GM08714 (cell line): ENCODE data around the gene RNLS.
"Not testable (repeated sequence)": the region's sequence is repeated elsewhere in the genome, so short reads cannot be mapped to it uniquely, and the experiment has no call there.

ENCODE experiments used
- H3K4me3 ChIP-seq: fragments of 200-500 bp; sonication (Bioruptor generic); 2 replicates; pipeline ENCODE4 v1.5.1; 2014; ENCODE audit warnings: mild to moderate bottlenecking, low read length, inconsistent platforms
- ZNF274 ChIP-seq: IDR thresholded peaks from 2 replicates; pipeline ENCODE4 v1.6.1; 2012; ENCODE audit warnings: mild to moderate bottlenecking, low read depth, low read length

Gene RNLS

GRCh38 chr10:88490231-88490980, 92.7 kb downstream of the RNLS start:
- TF ChIP-seq ZNF274 = no peak
- H3K4me3 ChIP-seq = no peak overlapping the region

DNA sequence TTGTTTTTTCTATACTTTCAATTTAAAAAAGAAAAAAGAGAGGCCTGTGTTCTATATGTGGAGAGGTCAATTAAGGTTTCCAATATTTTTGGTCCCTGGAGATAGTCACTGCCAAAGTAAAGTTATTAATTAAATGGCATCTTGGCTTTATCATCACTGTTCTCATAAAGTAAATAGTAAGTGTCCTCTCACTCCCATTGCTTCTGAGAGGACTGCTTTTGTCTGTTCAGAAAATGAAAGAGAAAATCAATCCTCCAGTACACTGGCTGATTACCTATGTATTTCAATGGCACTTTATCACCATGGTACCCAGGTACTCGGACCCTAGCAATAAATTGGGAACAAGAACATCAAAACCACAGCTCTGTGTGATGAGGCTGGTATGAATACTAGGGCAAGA, 94.0 kb downstream of the RNLS start:
- TF ChIP-seq ZNF274 = no peak
- H3K4me3 ChIP-seq = no peak overlapping the region

GRCh38 chr10:88486816-88487215, 96.3 kb downstream of the RNLS start:
- not testable (repeated sequence) for H3K4me3 ChIP-seq

GRCh38 chr10:88482220-88482619, 100.9 kb downstream of the RNLS start:
- H3K4me3 ChIP-seq = no peak overlapping the region
- TF ChIP-seq ZNF274 = no peak

DNA sequence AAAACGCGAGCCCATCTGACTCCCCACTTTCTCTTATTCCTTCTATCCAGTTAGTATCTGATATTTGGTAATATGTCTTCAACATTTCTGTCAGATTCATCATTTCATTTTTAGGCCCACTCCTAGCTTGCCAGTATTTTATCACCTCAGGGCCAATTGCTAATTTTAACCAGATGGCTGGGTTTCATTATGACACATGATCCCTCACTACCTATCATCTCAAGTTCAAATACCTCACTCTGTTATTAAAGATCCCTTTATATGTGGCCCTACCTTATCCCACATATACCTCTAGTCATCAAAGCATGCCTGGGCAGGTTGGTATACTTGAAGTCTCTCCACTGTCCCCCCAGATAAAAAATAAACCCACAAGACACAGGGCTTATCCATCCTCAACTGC, 104.9 kb downstream of the RNLS start:
- TF ChIP-seq ZNF274 = no peak

DNA sequence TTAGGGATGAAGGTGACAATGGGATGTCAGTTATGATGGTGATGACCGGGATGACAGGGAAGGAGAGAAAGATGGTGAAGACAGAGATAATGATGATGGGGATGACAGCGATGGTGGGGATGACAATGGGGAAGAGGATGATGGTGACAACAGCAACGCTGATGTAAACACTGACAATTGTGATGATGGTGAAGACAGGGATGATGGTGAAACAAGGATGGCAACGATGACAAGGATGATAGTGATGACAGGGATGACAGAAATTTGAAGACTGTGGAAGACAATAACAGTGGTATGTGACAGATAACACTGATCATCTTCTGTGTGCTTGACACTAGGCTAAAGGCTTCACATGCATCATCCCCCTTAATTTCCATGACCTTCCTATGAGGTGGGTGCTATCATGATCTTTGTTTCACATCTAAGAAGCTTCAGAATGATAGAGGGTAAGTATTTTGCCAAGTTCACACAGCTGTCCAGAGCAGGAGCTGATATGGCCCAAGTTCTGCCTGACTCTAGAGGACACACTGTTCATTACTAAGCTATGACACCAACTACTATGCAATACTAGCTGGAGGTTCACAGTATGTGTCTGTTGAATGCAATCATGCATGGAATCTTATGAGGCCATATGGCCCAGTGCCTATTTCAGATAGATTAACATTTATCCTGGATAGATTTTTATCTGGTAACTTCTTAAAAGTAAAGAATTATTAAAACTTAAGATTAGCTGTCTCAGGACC, 105.6 kb downstream of the RNLS start:
- H3K4me3 ChIP-seq = no peak overlapping the region
- TF ChIP-seq ZNF274 = no peak

More for the DNA sequence above, 104.9 kb downstream of the RNLS start:
- no peak overlapping the region for H3K4me3 ChIP-seq

DNA sequence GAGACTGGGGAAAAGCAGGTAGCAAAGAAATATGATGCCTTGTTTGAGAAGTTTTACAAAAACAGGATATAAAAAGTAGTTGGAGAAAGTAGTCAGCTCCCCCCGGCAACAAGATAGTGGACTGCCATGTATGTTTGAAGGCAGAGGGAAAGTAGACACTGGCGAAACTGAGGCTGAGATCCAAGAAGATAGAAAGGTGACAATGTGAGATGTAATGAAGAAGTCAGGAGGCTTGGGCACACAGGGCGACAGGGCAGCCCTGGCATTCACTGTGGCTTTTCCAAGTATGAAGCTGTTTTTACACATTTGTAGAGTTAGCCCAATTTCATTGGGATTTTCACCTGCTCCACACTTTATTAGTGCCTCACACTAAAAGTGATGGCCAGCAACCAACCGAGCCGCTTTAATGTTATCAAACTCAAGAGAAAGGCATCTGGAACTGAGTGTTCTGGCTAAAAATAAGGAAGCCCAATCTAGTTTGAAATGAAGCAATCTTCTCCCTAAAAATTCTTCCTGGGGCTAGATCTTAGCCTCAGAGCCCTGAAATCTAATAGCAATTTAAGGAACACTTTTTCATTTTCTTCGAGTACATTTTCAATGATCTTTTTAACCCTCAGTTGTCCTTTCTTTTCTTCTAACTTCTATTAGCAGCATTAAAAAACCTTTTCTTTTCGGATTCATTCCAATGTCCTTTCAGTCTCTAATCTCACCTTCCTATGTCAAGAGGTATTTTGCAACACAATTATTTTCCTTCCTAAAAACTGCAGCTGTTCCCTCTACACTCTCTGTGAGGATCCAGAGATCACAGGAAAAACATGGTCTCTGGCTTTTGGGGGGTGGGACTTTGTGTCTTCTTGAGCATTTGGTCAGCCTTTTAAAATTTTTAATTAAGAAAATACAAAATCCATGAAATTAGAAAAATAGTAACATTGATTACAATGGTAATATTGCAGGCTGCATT, 108.0 kb downstream of the RNLS start:
- no peak for TF ChIP-seq ZNF274
- no peak overlapping the region for H3K4me3 ChIP-seq

DNA sequence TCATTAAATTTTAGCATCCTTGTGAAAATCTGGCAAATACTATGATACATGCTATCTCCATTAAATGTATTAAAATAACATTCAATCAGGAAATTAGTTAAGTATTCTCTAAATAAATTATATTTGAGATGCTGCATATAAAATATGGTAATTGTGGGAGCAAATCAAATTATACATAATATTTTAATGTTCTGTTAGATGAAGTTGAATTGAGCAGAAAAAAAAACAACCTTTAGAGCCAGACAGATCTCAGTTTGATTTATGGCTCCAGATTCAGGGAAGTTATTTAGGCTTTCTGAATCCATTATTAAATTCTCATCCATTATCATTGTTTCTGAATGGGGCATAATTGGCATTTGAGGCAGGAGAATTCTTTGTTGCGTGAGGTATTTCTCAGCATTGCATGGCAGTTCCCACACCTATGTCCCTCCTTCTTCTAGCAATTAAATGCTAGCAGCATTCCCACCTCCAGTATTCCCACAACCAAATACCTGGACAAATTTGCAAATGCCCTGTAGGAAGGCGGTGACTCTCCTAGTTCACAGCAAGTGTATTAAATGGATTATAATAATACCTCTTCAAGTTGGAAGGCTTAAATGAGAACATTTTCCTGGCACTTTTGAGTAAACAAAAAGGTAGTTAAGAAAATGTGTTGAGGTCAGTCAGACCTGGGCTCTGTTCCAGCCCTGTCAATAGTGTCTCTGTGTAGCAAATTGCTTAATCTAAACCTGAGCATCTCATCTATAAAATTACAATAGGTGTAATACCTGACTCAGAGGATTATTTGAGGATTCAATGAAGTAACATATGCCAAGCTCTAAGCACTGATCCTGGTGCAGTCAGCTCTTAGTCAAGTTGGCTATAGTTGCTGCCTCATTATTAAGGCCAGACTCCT, 108.9 kb downstream of the RNLS start:
- no peak for TF ChIP-seq ZNF274
- H3K4me3 ChIP-seq = no peak overlapping the region

DNA sequence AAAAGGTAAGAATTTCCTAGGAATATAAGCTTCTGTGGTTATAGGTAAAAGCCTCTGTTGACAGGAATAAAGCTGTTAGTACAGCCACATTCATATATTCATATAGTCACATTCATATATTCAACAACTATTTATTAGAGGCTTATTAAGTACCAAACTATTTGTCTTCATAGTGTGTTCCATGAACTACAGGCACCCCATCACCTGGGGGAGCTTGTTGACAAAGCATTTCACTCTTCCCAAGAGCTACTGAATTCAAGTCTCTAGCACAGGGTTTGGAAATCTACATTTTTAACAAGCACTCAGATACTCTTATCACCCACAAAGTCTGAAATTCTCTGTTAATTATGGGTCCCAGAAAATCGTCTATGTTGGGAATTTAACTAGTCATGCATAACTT, 110.6 kb downstream of the RNLS start:
- no peak for TF ChIP-seq ZNF274
- no peak overlapping the region for H3K4me3 ChIP-seq

- no peak for TF ChIP-seq ZNF274
- no peak overlapping the region for H3K4me3 ChIP-seq
Measured at GRCh38 chr10:88471899-88472298, 111.2 kb downstream of the RNLS start.

DNA sequence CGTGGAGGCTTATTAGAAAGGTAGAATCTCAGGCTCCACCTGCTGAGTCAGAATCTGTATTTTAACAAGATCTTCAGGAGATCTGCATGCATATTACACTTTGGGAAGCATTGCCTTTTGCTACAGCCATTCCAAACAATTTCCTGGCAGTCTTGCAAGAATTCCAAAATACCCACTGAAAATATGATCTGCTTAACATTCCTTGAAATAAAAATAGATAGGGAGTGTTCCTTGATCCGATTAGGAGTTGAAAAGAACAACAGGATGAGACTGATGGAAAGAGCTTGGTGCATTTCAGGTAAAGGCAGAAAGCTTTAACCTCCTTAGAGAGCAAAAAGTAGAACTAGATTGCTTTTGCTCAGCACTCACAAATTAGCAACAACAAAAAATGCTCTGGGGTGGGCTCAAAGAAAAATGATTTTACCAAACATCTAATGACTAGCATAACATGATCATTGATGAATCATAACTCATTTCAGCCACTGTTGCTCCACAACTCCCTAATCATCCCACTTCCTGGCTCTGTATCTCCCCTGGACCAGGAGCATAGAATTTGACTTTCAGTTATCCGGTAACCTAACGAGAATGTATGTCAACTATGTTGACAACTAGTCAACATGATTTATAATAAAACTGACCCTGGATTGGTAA, 115.2 kb downstream of the RNLS start:
- TF ChIP-seq ZNF274 = no peak
- no peak overlapping the region for H3K4me3 ChIP-seq

GRCh38 chr10:88466786-88467185, 116.3 kb downstream of the RNLS start:
- TF ChIP-seq ZNF274 = no peak
- no peak overlapping the region for H3K4me3 ChIP-seq

DNA sequence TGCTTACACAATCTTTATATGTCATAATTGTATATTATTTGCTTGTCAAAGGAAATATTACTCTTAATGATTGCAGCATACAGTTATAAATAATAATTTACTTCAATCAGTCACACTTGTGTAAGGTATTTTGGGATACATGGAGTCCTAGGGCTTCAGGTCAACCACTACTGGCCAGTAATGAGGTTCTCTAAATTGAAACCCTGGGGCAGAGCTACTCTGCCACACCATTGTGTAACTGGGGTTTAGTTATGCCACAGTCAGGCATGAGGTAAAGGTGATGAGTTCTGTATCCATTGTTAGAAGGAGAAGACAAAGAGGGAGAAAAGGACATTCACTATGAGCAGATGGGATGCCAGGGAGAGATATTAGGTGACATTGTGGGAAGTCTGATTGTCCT, 117.4 kb downstream of the RNLS start:
- no peak overlapping the region for H3K4me3 ChIP-seq
- TF ChIP-seq ZNF274 = no peak
